B cell (primary cell): ENCODE results near the gene CHIA.

ENCODE experiments used
- CTCF ChIP-seq: fragments of 200-600 bp; IDR thresholded peaks from one replicate; pipeline ENCODE4 v1.8.0; 2022; ENCODE audit warnings: antibody characterized with exemption, mild to moderate bottlenecking
- EZH2 ChIP-seq: IDR thresholded peaks from 2 replicates; pipeline ENCODE4 v1.6.1; 2012; ENCODE audit warnings: borderline replicate concordance, low read depth, mild to moderate bottlenecking, moderate library complexity, low read length; ENCODE audit not compliant: insufficient read depth, poor library complexity, severe bottlenecking

- no peak for TF ChIP-seq CTCF
- no peak for TF ChIP-seq EZH2
These were observed 37.9 kb upstream of the CHIA start for GRCh38 chr1:111252786-111253185.
